HG02763 (cell line): ENCODE results near the gene AJAP1.
"Not testable (repeated sequence)": the region's sequence is repeated elsewhere in the genome, so short reads cannot be mapped to it uniquely, and the experiment has no call there.

Experiments
- ATAC-seq: cut with Tn5 transposase; IDR thresholded peaks from one replicate; pipeline ENCODE4 v1.9.1; 2021; ENCODE audit warnings: mild to moderate bottlenecking, moderate library complexity; ENCODE audit not compliant: unreplicated experiment

AJAP1 gene, protein sequence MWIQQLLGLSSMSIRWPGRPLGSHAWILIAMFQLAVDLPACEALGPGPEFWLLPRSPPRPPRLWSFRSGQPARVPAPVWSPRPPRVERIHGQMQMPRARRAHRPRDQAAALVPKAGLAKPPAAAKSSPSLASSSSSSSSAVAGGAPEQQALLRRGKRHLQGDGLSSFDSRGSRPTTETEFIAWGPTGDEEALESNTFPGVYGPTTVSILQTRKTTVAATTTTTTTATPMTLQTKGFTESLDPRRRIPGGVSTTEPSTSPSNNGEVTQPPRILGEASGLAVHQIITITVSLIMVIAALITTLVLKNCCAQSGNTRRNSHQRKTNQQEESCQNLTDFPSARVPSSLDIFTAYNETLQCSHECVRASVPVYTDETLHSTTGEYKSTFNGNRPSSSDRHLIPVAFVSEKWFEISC

GRCh38 chr1:4653796-4654725 is at the start of gene AJAP1:
Gene AJAP1, plus strand, starts transcription at chr1:4654609. Its CDS starts 817 bp downstream, at chr1:4655426.
- no peak for ATAC-seq

- ATAC-seq, result no peak
Measured at GRCh38 chr1:4605158-4605557, 49.3 kb upstream of the AJAP1 start.

- ATAC-seq, result no peak
Measured at GRCh38 chr1:4611563-4612341, 42.7 kb upstream of the AJAP1 start.

DNA sequence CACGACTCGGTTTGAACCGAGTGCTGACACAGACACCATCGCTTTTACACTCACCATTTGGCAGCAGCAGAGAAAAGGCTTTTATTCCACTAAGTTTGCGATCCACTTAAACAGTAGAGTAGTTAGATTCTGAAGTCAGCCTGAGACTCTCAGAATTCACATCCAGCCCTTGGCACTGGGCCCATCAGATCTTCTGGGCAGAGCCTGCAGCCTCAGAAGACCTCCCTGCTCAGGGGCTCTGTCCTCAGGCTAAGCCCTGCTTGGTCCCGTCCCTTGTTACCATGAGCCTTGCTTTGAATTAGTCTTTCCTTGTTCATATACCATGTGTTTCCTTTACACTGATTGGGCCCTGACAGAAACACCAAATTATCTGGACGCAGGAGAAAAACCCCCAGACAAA is 41.4 kb upstream of the AJAP1 start:
- ATAC-seq, result no peak

GRCh38 chr1:4613606-4614370 is 40.6 kb upstream of the AJAP1 start:
- ATAC-seq, result no peak

DNA sequence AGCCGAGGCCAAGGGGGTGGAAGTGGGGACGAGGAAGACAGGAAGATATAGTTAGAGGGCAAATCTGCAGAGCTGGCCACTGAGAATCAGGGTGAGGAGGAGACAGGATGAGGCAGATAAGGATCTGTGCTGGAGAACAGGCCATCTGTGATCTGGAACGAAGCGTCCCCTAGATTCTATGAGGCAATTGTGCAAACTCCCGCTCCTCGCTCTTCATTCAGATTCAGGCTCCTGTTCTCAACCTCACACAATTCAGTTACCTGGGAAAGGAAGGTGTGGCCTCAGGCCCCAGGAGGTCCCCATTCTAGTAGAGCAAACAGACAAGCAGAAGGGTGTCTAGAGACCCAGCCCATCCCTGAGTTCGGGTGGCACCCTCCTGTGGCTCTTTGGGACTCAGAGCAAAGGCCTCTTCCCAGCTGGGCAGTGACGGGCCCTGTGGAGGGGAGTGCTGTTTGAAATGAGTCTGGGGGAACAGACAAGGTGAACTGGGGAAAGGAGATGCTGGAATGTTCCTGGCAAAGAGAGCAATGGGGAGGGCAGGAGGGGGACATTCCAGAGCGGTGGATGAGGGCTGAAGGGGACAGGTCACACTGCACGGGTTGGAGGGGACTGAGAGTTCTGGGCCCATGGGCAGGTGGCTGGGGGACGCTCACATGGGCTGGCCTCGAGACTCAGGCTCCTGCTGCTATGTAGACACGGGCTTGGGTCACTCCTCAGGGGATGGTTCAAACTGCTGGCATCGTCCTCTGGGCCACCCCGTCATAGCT is 39.9 kb upstream of the AJAP1 start:
- no peak for ATAC-seq

DNA sequence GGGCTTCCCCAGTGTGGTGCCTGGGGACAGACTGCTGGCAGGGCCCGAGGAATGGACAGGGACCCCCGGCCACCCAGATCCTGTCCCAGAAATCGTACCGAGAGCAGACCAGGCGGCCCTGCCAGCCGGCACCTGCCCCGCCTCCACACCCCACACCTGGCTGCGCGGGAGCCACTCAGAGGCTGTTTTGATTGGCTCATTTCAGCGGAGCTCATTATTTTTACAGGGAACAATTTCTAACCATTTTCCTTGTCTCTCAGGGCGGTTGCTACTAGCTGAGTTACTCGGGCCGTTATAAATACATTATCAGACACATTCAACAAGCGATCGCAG is 39.3 kb upstream of the AJAP1 start:
- no peak for ATAC-seq

DNA sequence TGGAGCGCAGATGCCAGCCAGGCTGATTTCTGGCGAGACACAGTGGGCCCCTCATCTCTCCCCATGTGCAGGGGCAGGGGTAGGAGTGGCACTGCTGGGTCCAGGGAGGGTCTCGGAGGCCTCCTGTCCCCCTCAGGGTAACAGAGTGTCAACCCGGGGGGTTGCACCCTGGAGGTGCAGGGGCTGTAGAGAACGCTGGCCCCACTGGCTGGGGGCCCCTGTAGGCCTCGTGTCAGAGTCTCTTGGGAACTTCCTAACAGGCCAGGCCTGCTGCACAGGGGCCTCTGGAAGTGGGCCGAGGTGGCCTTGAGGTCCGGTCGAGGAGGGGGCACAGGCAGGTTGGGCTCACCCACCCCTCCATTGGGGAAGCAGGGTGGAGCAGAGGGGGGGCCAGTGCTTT is 38.9 kb upstream of the AJAP1 start:
- no peak for ATAC-seq

DNA sequence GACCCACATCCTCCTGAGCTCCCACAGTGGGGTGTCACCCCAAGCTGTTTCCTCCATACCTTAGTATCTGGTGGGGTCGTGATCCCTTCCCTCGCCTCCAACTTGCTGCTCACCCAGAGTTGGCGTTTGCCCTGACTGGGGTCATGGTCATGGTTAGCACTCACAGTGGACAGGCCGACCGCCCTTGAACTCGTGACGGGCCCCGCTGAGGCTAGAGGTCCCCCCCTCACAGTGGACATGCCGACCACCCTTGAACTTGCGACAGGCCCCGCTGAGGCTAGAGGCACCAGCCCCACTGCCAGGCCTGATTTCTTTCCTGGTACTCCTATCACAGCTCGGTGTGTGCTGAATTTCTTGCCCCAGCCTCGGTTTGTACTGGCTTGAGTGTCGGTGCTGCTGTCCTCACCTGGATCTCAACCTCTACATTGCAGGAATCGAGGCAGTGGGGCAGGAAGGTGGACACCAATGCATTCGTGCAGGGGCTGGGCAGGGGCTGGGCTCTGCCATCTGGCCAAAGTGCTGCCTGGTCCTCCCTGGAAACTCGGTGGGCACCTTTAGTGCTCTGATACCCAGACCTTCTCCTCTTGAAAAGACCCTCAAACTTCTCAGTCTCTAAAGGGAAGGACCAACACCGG is 37.5 kb upstream of the AJAP1 start:
- ATAC-seq, result no peak

DNA sequence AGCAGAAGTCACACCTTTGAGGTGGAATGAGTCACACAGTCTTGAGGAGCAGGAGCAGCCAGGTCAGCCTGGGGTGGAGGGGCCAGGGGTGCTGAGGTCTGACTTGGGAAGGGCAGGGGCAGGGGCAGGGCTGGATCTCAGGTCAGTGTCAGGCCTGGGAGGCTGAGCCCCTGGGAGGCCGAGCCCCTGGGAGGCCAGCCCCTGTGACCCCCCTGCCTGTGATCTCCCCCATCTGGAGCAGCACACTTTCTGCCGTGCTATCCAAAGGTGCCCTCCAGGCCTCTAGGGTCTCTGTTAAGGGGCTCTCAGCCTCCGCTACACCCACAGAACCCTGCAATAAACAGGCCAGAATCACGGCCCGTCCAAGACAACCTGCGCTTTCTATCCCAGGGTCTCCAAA is 36.9 kb upstream of the AJAP1 start:
- no peak for ATAC-seq

- ATAC-seq, result not testable (repeated sequence)
Measured at GRCh38 chr1:4618827-4619226, 35.6 kb upstream of the AJAP1 start.

GRCh38 chr1:4621646-4622045 is 32.8 kb upstream of the AJAP1 start:
- ATAC-seq, result no peak

DNA sequence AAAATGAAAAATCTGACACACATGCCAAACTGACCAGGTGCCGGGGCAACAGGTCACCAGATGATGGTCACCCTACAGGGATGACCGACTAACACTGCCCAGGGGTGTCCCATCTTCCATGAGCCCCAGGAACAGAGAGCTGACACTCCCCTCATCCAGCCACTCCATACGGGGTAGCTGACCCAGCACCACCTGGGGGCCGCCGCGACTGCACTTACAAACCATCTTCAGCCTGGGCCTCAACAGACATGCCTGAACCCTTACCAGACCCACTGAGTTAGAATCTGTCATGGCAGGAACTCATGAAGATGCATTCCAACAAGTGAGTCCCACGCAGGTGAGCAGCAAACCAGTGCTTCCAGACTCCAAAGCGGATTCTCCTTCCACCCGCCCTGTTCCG is 31.6 kb upstream of the AJAP1 start:
- ATAC-seq, result no peak

DNA sequence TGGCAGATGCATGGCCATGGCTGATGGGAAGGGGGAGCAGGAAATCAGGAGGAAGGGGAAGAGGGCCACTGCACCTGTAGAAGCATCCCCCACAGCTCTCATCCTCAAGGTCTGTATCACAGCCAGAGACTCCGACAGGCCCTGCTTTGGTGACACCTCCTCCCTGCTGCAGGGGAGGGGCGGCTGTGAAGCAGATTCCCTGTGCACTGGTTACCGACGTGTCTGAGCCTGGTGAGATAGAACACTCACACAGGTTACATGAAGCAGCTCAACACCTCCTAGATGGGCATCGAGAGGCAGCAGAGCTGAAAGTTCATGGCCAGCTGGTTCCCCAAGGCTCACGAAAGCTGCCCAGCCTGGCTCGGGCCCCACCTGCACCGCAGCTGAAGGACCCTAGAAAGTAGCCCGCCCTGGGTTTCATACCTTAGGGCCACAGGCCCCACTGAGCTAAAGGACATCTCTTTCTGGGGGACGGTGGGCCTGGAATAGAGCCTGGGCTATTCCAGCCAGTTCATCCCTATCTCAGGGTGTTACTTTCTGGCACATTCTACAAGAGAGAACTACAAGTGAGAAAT is 30.2 kb upstream of the AJAP1 start:
- no peak for ATAC-seq

DNA sequence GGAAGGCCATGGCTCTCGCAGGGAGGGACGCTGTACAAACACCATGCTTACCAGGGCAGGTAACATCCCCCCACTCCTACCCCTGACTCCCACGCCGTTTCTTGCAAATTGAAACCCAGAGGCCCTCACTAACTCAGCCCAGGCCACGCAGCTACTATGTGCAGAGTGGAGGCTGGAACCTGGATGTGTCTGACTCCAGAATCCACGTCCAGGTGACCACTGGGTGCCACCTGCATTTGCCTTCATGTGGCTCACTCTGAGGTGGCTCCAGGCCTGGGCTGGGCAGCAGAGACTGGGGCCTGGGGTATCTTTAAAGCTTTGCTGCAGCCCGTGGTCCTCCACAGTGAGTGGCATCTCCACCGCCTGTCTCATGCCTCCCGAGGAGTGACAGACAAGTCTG is 29.6 kb upstream of the AJAP1 start:
- ATAC-seq, result no peak

DNA sequence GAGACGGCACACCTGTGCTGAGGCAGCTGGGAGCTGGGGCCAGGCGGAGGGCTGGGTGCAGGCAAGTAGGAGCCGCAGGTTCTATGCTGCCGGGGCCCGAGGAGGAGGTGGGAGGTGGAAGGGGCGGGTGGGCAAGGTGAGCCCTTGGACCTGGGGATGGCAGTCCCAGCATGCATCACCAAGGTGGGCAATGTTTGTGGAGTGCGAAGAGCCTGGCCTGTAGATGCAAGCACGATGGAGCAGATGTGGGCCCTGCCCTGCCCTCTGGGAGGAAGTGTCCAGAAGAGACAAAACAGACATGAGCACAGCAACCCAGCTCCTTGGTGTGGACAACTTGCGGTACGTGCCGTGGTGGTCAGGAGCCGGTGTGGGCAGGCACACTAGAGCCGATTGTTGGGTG is 28.3 kb upstream of the AJAP1 start:
- ATAC-seq, result no peak

DNA sequence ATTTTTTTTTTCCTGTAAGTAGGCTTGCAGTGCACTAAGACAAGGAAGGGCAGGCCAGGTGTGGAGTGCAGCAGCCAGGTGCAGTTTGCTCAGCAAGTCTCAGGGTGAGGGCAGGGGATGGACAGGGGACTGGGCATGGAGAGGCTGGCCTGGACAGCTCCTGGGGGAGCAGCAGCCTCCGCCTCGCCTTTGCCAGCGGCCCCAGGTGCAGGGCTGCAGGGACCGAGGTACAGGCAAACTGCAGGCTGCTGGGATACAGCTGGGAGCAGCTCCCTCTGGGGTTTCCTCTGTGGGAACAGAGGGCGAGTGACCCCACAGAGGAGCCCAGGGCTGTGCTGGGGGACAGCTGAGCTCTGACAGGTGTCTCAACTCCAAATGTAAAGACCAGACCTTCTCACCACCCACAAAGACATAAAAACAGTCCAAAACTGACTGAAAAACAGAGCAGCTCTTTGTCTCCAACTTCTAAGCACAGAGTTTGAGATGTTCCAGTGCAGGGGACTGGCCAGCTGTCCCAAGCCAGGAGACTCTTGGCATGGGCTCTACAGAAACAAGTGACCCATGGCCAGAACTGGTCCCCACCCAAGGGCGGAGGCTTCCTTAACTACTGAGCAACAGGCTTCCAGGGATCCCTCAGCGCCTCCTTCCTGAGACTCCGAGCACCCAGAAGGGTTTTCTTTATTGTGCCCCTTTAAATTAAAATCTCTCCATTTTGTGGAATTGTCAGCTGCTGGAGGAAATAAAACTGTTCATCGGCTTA is 27.7 kb upstream of the AJAP1 start:
- ATAC-seq, result no peak

GRCh38 chr1:4627353-4627752 is 27.1 kb upstream of the AJAP1 start:
- ATAC-seq, result no peak
